ENCODE data around the gene LGR4.

DNA sequence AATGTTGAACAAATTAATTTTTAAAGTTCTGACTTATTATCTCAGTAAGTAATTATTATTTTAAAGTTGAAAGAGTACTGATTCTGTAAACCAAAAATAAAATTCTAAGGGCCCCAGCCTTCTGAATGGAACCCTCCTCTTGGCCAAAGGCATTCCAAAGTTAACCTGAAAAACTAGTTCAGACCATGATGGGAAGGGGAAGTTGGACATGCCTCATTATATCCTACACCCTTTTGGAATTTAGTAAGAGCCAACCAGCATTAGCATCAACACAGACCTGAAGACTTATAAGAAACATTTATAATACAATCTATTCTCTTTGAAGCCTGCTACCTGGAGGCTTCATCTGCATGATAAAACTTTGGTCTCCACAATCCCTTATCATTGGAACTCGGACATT is 18.9 kb downstream of the LGR4 start:
- TF ChIP-seq EZH2 (IDR thresholded peaks at IDR 0.05; ENCODE audit: low read depth, unreplicated experiment), result no peak
- TF ChIP-seq, protein P1, sequence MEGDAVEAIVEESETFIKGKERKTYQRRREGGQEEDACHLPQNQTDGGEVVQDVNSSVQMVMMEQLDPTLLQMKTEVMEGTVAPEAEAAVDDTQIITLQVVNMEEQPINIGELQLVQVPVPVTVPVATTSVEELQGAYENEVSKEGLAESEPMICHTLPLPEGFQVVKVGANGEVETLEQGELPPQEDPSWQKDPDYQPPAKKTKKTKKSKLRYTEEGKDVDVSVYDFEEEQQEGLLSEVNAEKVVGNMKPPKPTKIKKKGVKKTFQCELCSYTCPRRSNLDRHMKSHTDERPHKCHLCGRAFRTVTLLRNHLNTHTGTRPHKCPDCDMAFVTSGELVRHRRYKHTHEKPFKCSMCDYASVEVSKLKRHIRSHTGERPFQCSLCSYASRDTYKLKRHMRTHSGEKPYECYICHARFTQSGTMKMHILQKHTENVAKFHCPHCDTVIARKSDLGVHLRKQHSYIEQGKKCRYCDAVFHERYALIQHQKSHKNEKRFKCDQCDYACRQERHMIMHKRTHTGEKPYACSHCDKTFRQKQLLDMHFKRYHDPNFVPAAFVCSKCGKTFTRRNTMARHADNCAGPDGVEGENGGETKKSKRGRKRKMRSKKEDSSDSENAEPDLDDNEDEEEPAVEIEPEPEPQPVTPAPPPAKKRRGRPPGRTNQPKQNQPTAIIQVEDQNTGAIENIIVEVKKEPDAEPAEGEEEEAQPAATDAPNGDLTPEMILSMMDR (conservative IDR thresholded peaks at IDR 0.05; ENCODE audit: low read depth in 2 of 2), result no peak
- TF ChIP-seq, protein P2, sequence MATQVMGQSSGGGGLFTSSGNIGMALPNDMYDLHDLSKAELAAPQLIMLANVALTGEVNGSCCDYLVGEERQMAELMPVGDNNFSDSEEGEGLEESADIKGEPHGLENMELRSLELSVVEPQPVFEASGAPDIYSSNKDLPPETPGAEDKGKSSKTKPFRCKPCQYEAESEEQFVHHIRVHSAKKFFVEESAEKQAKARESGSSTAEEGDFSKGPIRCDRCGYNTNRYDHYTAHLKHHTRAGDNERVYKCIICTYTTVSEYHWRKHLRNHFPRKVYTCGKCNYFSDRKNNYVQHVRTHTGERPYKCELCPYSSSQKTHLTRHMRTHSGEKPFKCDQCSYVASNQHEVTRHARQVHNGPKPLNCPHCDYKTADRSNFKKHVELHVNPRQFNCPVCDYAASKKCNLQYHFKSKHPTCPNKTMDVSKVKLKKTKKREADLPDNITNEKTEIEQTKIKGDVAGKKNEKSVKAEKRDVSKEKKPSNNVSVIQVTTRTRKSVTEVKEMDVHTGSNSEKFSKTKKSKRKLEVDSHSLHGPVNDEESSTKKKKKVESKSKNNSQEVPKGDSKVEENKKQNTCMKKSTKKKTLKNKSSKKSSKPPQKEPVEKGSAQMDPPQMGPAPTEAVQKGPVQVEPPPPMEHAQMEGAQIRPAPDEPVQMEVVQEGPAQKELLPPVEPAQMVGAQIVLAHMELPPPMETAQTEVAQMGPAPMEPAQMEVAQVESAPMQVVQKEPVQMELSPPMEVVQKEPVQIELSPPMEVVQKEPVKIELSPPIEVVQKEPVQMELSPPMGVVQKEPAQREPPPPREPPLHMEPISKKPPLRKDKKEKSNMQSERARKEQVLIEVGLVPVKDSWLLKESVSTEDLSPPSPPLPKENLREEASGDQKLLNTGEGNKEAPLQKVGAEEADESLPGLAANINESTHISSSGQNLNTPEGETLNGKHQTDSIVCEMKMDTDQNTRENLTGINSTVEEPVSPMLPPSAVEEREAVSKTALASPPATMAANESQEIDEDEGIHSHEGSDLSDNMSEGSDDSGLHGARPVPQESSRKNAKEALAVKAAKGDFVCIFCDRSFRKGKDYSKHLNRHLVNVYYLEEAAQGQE (IDR thresholded peaks at IDR 0.05; ENCODE audit: unreplicated experiment), result no peak
- no peak for TF ChIP-seq STAT1 (IDR thresholded peaks at IDR 0.05; ENCODE audit: unreplicated experiment)
- no peak for TF ChIP-seq EZH2phosphoT487 (IDR thresholded peaks at IDR 0.05; ENCODE audit: unreplicated experiment)
- no peak for TF ChIP-seq POLR2AphosphoS5 (IDR thresholded peaks at IDR 0.05; ENCODE audit: low read depth)
- TF ChIP-seq CREB1 (CRISPR knock-in tag; IDR thresholded peaks at IDR 0.05; ENCODE audit: low read depth), result no peak
- TF ChIP-seq JUNB (IDR thresholded peaks at IDR 0.05; ENCODE audit: unreplicated experiment), result no peak
- TF ChIP-seq, protein P3, sequence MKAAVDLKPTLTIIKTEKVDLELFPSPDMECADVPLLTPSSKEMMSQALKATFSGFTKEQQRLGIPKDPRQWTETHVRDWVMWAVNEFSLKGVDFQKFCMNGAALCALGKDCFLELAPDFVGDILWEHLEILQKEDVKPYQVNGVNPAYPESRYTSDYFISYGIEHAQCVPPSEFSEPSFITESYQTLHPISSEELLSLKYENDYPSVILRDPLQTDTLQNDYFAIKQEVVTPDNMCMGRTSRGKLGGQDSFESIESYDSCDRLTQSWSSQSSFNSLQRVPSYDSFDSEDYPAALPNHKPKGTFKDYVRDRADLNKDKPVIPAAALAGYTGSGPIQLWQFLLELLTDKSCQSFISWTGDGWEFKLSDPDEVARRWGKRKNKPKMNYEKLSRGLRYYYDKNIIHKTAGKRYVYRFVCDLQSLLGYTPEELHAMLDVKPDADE (IDR thresholded peaks at IDR 0.05), result no peak
- TF ChIP-seq ZNF114 (CRISPR knock-in tag; IDR thresholded peaks at IDR 0.05), result no peak
- TF ChIP-seq NANOG (IDR thresholded peaks at IDR 0.05; ENCODE audit: borderline replicate concordance), result no peak
- no peak for TF ChIP-seq ZNF331 (CRISPR knock-in tag; IDR thresholded peaks at IDR 0.05; ENCODE audit: low read depth)
- TF ChIP-seq, protein P4, sequence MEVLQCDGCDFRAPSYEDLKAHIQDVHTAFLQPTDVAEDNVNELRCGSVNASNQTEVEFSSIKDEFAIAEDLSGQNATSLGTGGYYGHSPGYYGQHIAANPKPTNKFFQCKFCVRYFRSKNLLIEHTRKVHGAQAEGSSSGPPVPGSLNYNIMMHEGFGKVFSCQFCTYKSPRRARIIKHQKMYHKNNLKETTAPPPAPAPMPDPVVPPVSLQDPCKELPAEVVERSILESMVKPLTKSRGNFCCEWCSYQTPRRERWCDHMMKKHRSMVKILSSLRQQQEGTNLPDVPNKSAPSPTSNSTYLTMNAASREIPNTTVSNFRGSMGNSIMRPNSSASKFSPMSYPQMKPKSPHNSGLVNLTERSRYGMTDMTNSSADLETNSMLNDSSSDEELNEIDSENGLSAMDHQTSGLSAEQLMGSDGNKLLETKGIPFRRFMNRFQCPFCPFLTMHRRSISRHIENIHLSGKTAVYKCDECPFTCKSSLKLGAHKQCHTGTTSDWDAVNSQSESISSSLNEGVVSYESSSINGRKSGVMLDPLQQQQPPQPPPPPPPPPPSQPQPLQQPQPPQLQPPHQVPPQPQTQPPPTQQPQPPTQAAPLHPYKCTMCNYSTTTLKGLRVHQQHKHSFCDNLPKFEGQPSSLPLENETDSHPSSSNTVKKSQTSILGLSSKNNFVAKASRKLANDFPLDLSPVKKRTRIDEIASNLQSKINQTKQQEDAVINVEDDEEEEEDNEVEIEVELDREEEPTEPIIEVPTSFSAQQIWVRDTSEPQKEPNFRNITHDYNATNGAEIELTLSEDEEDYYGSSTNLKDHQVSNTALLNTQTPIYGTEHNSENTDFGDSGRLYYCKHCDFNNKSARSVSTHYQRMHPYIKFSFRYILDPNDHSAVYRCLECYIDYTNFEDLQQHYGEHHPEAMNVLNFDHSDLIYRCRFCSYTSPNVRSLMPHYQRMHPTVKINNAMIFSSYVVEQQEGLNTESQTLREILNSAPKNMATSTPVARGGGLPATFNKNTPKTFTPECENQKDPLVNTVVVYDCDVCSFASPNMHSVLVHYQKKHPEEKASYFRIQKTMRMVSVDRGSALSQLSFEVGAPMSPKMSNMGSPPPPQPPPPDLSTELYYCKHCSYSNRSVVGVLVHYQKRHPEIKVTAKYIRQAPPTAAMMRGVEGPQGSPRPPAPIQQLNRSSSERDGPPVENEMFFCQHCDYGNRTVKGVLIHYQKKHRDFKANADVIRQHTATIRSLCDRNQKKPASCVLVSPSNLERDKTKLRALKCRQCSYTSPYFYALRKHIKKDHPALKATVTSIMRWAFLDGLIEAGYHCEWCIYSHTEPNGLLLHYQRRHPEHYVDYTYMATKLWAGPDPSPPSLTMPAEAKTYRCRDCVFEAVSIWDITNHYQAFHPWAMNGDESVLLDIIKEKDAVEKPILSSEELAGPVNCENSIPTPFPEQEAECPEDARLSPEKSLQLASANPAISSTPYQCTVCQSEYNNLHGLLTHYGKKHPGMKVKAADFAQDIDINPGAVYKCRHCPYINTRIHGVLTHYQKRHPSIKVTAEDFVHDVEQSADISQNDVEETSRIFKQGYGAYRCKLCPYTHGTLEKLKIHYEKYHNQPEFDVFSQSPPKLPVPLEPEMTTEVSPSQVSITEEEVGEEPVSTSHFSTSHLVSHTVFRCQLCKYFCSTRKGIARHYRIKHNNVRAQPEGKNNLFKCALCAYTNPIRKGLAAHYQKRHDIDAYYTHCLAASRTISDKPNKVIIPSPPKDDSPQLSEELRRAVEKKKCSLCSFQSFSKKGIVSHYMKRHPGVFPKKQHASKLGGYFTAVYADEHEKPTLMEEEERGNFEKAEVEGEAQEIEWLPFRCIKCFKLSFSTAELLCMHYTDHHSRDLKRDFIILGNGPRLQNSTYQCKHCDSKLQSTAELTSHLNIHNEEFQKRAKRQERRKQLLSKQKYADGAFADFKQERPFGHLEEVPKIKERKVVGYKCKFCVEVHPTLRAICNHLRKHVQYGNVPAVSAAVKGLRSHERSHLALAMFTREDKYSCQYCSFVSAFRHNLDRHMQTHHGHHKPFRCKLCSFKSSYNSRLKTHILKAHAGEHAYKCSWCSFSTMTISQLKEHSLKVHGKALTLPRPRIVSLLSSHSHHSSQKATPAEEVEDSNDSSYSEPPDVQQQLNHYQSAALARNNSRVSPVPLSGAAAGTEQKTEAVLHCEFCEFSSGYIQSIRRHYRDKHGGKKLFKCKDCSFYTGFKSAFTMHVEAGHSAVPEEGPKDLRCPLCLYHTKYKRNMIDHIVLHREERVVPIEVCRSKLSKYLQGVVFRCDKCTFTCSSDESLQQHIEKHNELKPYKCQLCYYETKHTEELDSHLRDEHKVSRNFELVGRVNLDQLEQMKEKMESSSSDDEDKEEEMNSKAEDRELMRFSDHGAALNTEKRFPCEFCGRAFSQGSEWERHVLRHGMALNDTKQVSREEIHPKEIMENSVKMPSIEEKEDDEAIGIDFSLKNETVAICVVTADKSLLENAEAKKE (CRISPR knock-in tag; IDR thresholded peaks at IDR 0.05), result no peak

Measured in GM23338 (cell line).